K562 (cell line): ENCODE data around the gene AGPAT2. TPM values are rescaled to one million over a fixed set of nuclear protein-coding genes. Genes with fewer than 3 reads are reported as not detected.

Experiments
- ATAC-seq: fragments of 200-7000 bp; cut with Tn5 transposase; 3 replicates; pipeline ENCODE4 v1.9.1; 2020; ENCODE audit warnings: moderate library complexity
- BruUV-seq: library from RNA; stranded (reverse); fragments of 400-500 nt; replicated peaks from 2 replicates; lab custom pipeline; 2021; lab: Mats Ljungman, UMichigan
- CTCF ChIA-PET: fragments of 300-600 bp; formaldehyde crosslinking; extraction: SDS; loops from one replicate; lab custom pipeline; 2021; ENCODE audit warnings: low intra/inter-chr PET ratio; lab: Yijun Ruan, JAX
- POLR2A ChIA-PET: fragments of 300-600, 350-650 bp; sonication (Branson Sonifier 250); formaldehyde crosslinking; extraction: SDS; loops from one replicate; lab custom pipeline; 2021; ENCODE audit warnings: antibody characterized with exemption, inconsistent platforms; lab: Yijun Ruan, JAX
- DNase-seq, 4 experiments: peaks; one replicate each; pipeline versions ENCODE4 v3.0.0 to v3.0.0-alpha.2; 2011 to 2018; ENCODE audit warnings: low spot score in 3 of 4, mixed read lengths in 3 of 4; ENCODE audit errors: extremely low read depth in 1 of 4
- FAIRE-seq: peaks from 2 replicates; lab custom pipeline; 2011; peaks lifted over from hg19 to GRCh38; lab: Jason Lieb, UNC
- H2AFZ ChIP-seq: 2 replicates; pipeline ENCODE4 v1.6.0; 2011; ENCODE audit warnings: low read depth, low read length, control low read depth, inconsistent platforms
- H3K27ac ChIP-seq: fragments of 200-600 bp; 3 replicates; pipeline ENCODE4 v1.8.0; 2011; ENCODE audit warnings: low read depth, mild to moderate bottlenecking, control low read depth, inconsistent platforms, low read length, moderate library complexity, mixed read lengths; ENCODE audit errors: extremely low read depth
- H3K27me3 ChIP-seq, 2 experiments: fragments of 300-600 bp in 1 of 2; 2 replicates in 1 of 2; 3 replicates in 1 of 2; pipeline versions ENCODE4 v1.6.0 to v1.8.0; 2011; ENCODE audit warnings: inconsistent platforms in 2 of 2, low read length in 2 of 2, mild to moderate bottlenecking in 1 of 2, mixed read lengths in 1 of 2, moderate library complexity in 1 of 2; ENCODE audit not compliant: control insufficient read depth in 2 of 2, insufficient read depth in 2 of 2
- H3K36me3 ChIP-seq: fragments of 300-600 bp; 3 replicates; pipeline ENCODE4 v1.8.0; 2011; ENCODE audit warnings: mild to moderate bottlenecking, low read length, inconsistent platforms; ENCODE audit not compliant: control insufficient read depth, insufficient read depth
- H3K4me1 ChIP-seq, 2 experiments: fragments of 200-600 bp in 1 of 2; replicated peaks in 1 of 2; 2 replicates in 1 of 2; 3 replicates in 1 of 2; pipeline versions ENCODE4 v1.5.1 to v1.8.0; 2011; ENCODE audit warnings: inconsistent platforms in 2 of 2, low read length in 2 of 2, mild to moderate bottlenecking in 1 of 2, mixed read lengths in 1 of 2, moderate library complexity in 1 of 2; ENCODE audit not compliant: control insufficient read depth in 2 of 2, insufficient read depth in 2 of 2
- H3K4me2 ChIP-seq: 2 replicates; pipeline ENCODE4 v1.6.1; 2011; ENCODE audit warnings: low read length, control low read depth, inconsistent platforms, mixed read lengths; ENCODE audit not compliant: insufficient read depth
- H3K4me3 ChIP-seq: fragments of 200-600 bp; sonication (generic), shearing (Covaris generic); 2 replicates; pipeline ENCODE4 v1.5.1; 2016; ENCODE audit warnings: control low read depth, inconsistent platforms
- H3K79me2 ChIP-seq: fragments of 200-600 bp; 3 replicates; pipeline ENCODE4 v1.8.0; 2011; ENCODE audit warnings: low read length, inconsistent platforms; ENCODE audit not compliant: control insufficient read depth, insufficient read depth
- H3K9ac ChIP-seq, 2 experiments: 2 replicates each; pipeline versions ENCODE4 v1.6.0 to v1.6.1; 2011; ENCODE audit warnings: low read depth in 2 of 2, low read length in 2 of 2, control low read depth in 1 of 2, inconsistent platforms in 1 of 2, mild to moderate bottlenecking in 1 of 2, mixed read lengths in 1 of 2; ENCODE audit not compliant: insufficient read depth in 1 of 2
- H3K9me1 ChIP-seq: one replicate; pipeline ENCODE4 v1.6.0; 2011; ENCODE audit warnings: inconsistent platforms, mild to moderate bottlenecking, low read length, moderate library complexity; ENCODE audit not compliant: control insufficient read depth, insufficient read depth
- H3K9me3 ChIP-seq: replicated peaks from 2 replicates; pipeline ENCODE4 v1.5.1; 2011; ENCODE audit warnings: low read depth, low read length, inconsistent platforms; ENCODE audit not compliant: control insufficient read depth, insufficient read depth
- H4K20me1 ChIP-seq: replicated peaks from 2 replicates; pipeline ENCODE4 v1.6.1; 2011; ENCODE audit warnings: low read length, inconsistent platforms, mixed read lengths; ENCODE audit not compliant: control insufficient read depth, insufficient read depth
- BRD4 ChIP-seq: fragments of 200-600 bp; sonication (generic); IDR thresholded peaks from 2 replicates; pipeline ENCODE4 v1.6.1; 2017; ENCODE audit warnings: inconsistent platforms
- DACH1 ChIP-seq: fragments of 450-650 bp; IDR thresholded peaks from 2 replicates; pipeline ENCODE4 v1.6.1; 2018; ENCODE audit not compliant: partially characterized antibody
- LARP7 ChIP-seq: fragments of 450-650 bp; IDR thresholded peaks from 2 replicates; pipeline ENCODE4 v1.6.1; 2016
- MIER1 ChIP-seq: fragments of 450-650 bp; IDR thresholded peaks from 2 replicates; pipeline ENCODE4 v1.6.1; 2016; ENCODE audit warnings: antibody characterized with exemption, mild to moderate bottlenecking, low read depth
- RBBP5 ChIP-seq: fragments of 200-600 bp; sonication (generic); IDR thresholded peaks from 2 replicates; pipeline ENCODE4 v1.6.1; 2012; ENCODE audit warnings: borderline replicate concordance, mild to moderate bottlenecking, low read length, control low read depth, inconsistent platforms; ENCODE audit not compliant: insufficient read depth, poor library complexity, severe bottlenecking
- RBM22 ChIP-seq: fragments of 200-400 bp; formaldehyde crosslinking; IDR thresholded peaks from 2 replicates; pipeline ENCODE4 v1.6.1; 2018; ENCODE audit warnings: low read length, low read depth; ENCODE audit not compliant: poor library complexity, severe bottlenecking
- ZNF57 ChIP-seq: fragments of 450-650 bp; formaldehyde crosslinking; IDR thresholded peaks from 2 replicates; pipeline ENCODE4 v1.4.0; 2020; ENCODE audit warnings: mild to moderate bottlenecking, moderate library complexity
- ZNF830 ChIP-seq: fragments of 250-450 bp; sonication (Bioruptor Pico); IDR thresholded peaks from 2 replicates; pipeline ENCODE4 v1.5.0; 2021; ENCODE audit warnings: mild to moderate bottlenecking
- WGBS: fragments of 100-300 bp; shearing (Covaris generic); methylation state at CpG from one replicate; pipeline ENCODE4 v1.1.6; 2016; ENCODE audit warnings: low coverage, mixed read lengths; ENCODE audit not compliant: insufficient coverage; ENCODE audit errors: missing lambda C conversion rate; 5-methylcytosine and 5-hydroxymethylcytosine counted together
- in situ Hi-C: fragments of 300-500 bp; cut with MboI; formaldehyde crosslinking; loops from 4 replicates; pipeline ENCODE4 v1.15.0; 2018; ENCODE audit warnings: inconsistent platforms, mixed read lengths
- intact Hi-C: fragments of 100-400 bp; cut with micrococcal nuclease; formaldehyde crosslinking; loops from 2 replicates; pipeline ENCODE4 v1.14.2; 2022
- polyA plus RNA-seq, 8 experiments: library from polyadenylated mRNA; depleted of rRNA in 4 of 8; stranded (reverse) in 5 of 8; unstranded in 3 of 8; fragments of >200 nt; fragmentation: Nextera tagmentation in 2 of 8; fragmentation: Illumina TruSeq in 1 of 8; extraction: Ambion mirVana in 2 of 8; extraction: Trizol in 1 of 8; gene quantifications; 2 replicates each; pipeline versions ENCODE4 v1.2.1 to v1.2.3, GENCODE V29; 2011 to 2014; ENCODE audit warnings: inconsistent platforms in 1 of 8, missing spikeins in 1 of 8
- total RNA-seq, 7 experiments: library from RNA; depleted of rRNA in 6 of 7; stranded (reverse); fragments of >200 nt in 6 of 7; fragmentation: Illumina TruSeq in 2 of 7; extraction: Trizol in 2 of 7; gene quantifications; 2 replicates each; pipeline versions ENCODE4 v1.2.1 to v1.2.3, GENCODE V29; 2011 to 2021; ENCODE audit warnings: low replicate concordance in 1 of 7
- TF ChIP-seq, protein P1 (sequence below): fragments of 250-450 bp; sonication (Bioruptor Pico); IDR thresholded peaks from 2 replicates; pipeline ENCODE4 v1.5.0; 2020; ENCODE audit warnings: mild to moderate bottlenecking, borderline replicate concordance
- TF ChIP-seq, protein P2 (sequence below), 2 experiments: fragments of 450-650 bp; formaldehyde crosslinking in 1 of 2; IDR thresholded peaks; 2 replicates each; pipeline versions ENCODE4 v1.4.0 to v1.6.1; 2014 to 2020; ENCODE audit warnings: mild to moderate bottlenecking in 2 of 2, borderline replicate concordance in 1 of 2, low read depth in 1 of 2

Gene AGPAT2
- total and polyA plus RNA-seq, 9 of the 15 experiments (the other 6 are each of a cell fraction or from before 2014, with no cell fraction given): 0.13 to 54.5 (median 23.9) TPM

DNA sequence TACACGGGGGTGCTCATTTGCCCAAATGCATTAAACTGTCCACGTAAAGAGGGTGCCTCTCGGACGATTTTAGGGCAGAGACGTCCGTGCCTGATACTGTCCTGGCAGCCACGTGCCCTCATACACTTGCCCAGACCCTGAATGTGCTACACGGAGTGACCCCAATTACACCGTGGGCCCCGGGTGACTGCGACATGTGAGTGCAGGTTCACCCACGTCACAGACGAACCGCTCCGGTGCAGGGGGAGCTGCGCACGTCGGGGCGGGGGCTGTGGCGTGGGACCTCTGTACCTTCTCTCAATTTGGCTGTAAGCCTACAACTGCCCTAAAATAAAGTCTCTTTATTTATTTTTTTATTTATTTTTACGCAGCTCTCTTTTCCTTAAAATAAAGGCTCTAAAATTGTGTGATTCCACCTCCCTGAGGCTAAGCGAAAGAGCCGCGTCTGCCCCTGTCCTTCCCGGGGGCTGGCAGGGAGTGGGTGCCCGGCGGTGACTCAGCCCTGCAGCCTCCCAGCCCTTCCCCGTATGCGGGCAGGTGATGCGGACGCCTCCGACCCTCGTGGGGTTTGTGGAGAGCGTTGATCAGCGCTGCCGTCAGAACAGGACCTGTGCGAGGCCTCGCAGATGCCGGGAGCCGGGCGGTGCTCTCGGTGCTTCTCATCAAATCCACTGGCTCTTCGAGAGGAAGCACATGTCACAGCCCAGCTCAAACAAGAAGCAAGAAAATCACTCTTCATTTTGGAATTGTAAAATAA is 33.8 kb downstream of the AGPAT2 start (continued):
- TF ChIP-seq, protein P1, sequence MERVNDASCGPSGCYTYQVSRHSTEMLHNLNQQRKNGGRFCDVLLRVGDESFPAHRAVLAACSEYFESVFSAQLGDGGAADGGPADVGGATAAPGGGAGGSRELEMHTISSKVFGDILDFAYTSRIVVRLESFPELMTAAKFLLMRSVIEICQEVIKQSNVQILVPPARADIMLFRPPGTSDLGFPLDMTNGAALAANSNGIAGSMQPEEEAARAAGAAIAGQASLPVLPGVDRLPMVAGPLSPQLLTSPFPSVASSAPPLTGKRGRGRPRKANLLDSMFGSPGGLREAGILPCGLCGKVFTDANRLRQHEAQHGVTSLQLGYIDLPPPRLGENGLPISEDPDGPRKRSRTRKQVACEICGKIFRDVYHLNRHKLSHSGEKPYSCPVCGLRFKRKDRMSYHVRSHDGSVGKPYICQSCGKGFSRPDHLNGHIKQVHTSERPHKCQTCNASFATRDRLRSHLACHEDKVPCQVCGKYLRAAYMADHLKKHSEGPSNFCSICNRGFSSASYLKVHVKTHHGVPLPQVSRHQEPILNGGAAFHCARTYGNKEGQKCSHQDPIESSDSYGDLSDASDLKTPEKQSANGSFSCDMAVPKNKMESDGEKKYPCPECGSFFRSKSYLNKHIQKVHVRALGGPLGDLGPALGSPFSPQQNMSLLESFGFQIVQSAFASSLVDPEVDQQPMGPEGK: no peak

DNA sequence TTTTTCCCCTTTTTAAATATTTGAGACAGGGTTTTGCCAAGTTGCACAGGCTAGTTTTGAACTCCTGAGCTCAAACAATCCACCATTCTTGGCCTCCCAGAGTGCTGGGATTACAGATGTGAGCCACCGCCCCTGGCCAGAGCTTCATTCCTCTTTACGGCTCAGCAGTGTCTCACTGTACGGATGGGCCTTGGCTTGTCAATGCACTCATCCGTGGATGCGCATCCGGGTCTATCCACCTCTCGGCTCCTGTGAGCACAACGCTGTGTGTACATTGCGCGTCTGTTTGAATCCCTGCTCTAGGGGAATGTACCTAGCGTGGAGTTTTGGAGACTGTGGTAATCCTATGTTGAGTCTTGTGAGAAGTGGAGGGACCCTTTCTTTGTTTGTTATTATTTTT is 35.4 kb downstream of the AGPAT2 start:
- H3K9me1 ChIP-seq: no peaks in the 10 kb centered on the region
- no peak overlapping the region for H3K4me2 ChIP-seq
- H3K4me1 ChIP-seq: peaks cover 18 to 45% of the 10 kb centered on the region in 2 experiments
- H3K27me3 ChIP-seq: no peaks in the 10 kb centered on the region
- no peak overlapping the region for H3K27ac ChIP-seq
- CTCF ChIA-PET: no interaction called here
- no peak overlapping the region for H3K4me3 ChIP-seq
- no peak overlapping the region for H3K9ac ChIP-seq
- POLR2A ChIA-PET: interaction anchor here (1.3 kb wide), 1 partner anchor 32 kb away, joined by 4 read pairs; no protein-coding TSS in a partner anchor
- ATAC-seq: no peak
- peaks cover 5% of the 10 kb centered on the region; the same call in 1 of the 3 replicates for H3K79me2 ChIP-seq
- 79% methylated on average over 10 of the region's 11 CpGs for WGBS
- intact Hi-C loops (no loop called here), in situ Hi-C loops (no loop called here)
- no peaks in the 10 kb centered on the region for H3K36me3 ChIP-seq
- no peak for FAIRE-seq
- H2AFZ ChIP-seq: no peak overlapping the region
- H4K20me1 ChIP-seq: no peaks in the 10 kb centered on the region
- H3K9me3 ChIP-seq: no peaks in the 10 kb centered on the region
- no TSS peak for BruUV-seq
- no peak for DNase-seq
- no peak for TF ChIP-seq BRD4
- no peak for TF ChIP-seq RBM22
- no peak for TF ChIP-seq MIER1
- TF ChIP-seq ZNF830 (CRISPR knock-in tag): no peak
- TF ChIP-seq LARP7: no peak
- TF ChIP-seq, protein P2, sequence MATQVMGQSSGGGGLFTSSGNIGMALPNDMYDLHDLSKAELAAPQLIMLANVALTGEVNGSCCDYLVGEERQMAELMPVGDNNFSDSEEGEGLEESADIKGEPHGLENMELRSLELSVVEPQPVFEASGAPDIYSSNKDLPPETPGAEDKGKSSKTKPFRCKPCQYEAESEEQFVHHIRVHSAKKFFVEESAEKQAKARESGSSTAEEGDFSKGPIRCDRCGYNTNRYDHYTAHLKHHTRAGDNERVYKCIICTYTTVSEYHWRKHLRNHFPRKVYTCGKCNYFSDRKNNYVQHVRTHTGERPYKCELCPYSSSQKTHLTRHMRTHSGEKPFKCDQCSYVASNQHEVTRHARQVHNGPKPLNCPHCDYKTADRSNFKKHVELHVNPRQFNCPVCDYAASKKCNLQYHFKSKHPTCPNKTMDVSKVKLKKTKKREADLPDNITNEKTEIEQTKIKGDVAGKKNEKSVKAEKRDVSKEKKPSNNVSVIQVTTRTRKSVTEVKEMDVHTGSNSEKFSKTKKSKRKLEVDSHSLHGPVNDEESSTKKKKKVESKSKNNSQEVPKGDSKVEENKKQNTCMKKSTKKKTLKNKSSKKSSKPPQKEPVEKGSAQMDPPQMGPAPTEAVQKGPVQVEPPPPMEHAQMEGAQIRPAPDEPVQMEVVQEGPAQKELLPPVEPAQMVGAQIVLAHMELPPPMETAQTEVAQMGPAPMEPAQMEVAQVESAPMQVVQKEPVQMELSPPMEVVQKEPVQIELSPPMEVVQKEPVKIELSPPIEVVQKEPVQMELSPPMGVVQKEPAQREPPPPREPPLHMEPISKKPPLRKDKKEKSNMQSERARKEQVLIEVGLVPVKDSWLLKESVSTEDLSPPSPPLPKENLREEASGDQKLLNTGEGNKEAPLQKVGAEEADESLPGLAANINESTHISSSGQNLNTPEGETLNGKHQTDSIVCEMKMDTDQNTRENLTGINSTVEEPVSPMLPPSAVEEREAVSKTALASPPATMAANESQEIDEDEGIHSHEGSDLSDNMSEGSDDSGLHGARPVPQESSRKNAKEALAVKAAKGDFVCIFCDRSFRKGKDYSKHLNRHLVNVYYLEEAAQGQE (IDR thresholded peaks at IDR 0.05; ENCODE audit: borderline replicate concordance): no peak
- TF ChIP-seq, protein P2 (CRISPR knock-in tag; IDR thresholded peaks at IDR 0.05; ENCODE audit: low read depth): no peak
- no peak for TF ChIP-seq RBBP5
- TF ChIP-seq ZNF57 (CRISPR knock-in tag): no peak
- no peak for TF ChIP-seq DACH1
